ENCODE data around the gene SLC46A1. TPM values are rescaled to one million over a fixed set of nuclear protein-coding genes. Genes with fewer than 3 reads are reported as not detected.

Gene SLC46A1
- total and polyA plus RNA-seq, 2 of the 13 experiments (the other 11 are each of a cell fraction or from before 2014, with no cell fraction given) = 19.6 to 22.6 TPM

DNA sequence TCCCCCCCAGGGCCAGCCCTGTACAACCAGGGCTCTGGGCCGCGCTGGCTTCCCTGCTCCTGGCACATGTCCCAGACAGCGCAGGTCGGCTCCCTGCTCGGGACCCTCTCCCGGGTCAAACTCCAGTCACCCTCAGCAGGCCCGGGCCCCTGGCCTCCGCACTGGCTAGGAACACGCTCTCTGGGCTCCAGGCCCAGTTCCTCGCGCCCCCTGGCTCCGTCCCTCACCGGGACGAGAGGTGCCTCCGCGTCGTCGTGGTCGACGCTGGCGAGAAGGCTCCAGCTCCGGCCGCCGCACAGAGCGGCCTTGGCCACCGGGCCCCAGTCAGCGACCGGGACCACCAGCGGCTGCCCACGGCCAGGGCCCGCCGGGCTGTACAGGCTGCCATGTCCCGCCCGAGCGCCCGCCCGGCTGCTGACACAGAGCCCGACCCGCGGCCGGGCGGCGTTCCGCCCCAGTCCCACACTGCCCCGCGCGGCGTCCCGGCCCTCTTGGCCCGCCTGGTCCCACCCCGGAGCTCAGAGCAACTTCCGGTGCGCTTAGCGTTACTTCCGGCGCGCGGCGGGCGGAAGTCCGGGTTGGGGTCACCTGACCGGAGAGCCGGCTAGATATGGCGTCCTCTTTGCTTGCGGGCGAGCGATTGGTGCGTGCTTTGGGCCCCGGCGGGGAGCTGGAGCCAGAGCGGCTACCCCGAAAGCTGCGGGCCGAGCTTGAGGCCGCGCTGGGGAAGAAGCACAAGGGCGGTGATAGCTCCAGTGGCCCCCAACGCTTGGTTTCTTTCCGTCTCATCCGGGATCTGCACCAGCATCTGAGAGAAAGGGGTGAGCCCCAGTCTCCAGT lies 48.7 kb downstream of the SLC46A1 start, which contains the start of gene POLDIP2 (continued):
- TF ChIP-seq ZNF687 (CRISPR knock-in tag; IDR thresholded peaks at IDR 0.05) (peak; percentile 88), ZNF264 (CRISPR knock-in tag; IDR thresholded peaks at IDR 0.05) (peak; percentile 22; the same call in 1 of the 2 replicates), ZNF205 (CRISPR knock-in tag; IDR thresholded peaks at IDR 0.05) (peak; percentile 84), TAF15 (IDR thresholded peaks at IDR 0.05; ENCODE audit: low read depth, low read length, poor library complexity, severe bottlenecking) (peak; percentile 37), FOXO1 (CRISPR knock-in tag; IDR thresholded peaks at IDR 0.05) (peak; percentile 76), ZNF883 (CRISPR knock-in tag; IDR thresholded peaks at IDR 0.05; ENCODE audit: not compliant biosample characterization) (peak; percentile 26), TCF12 (IDR thresholded peaks at IDR 0.05) (no peak), TCF12 (CRISPR knock-in tag; IDR thresholded peaks at IDR 0.05) (peak; percentile 50; the same call in 1 of the 2 replicates), UBTF (CRISPR knock-in tag; IDR thresholded peaks at IDR 0.05) (peak; percentile 70), SAP130 (CRISPR knock-in tag; IDR thresholded peaks at IDR 0.05; ENCODE audit: low read depth) (peak; percentile 97), HNF4G (IDR thresholded peaks at IDR 0.05; ENCODE audit: borderline replicate concordance, low read depth, low read length) (no peak), HNF4G (CRISPR knock-in tag; IDR thresholded peaks at IDR 0.05; ENCODE audit: borderline replicate concordance, low read depth) (peak; percentile 78), KAT8 (CRISPR knock-in tag; IDR thresholded peaks at IDR 0.05) (peak; percentile 100)
- TF ChIP-seq, protein P1, sequence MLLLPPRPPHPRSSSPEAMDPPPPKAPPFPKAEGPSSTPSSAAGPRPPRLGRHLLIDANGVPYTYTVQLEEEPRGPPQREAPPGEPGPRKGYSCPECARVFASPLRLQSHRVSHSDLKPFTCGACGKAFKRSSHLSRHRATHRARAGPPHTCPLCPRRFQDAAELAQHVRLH (CRISPR knock-in tag; IDR thresholded peaks at IDR 0.05; ENCODE audit: borderline replicate concordance, low read depth) = peak; percentile 91
- TF ChIP-seq, protein P2, sequence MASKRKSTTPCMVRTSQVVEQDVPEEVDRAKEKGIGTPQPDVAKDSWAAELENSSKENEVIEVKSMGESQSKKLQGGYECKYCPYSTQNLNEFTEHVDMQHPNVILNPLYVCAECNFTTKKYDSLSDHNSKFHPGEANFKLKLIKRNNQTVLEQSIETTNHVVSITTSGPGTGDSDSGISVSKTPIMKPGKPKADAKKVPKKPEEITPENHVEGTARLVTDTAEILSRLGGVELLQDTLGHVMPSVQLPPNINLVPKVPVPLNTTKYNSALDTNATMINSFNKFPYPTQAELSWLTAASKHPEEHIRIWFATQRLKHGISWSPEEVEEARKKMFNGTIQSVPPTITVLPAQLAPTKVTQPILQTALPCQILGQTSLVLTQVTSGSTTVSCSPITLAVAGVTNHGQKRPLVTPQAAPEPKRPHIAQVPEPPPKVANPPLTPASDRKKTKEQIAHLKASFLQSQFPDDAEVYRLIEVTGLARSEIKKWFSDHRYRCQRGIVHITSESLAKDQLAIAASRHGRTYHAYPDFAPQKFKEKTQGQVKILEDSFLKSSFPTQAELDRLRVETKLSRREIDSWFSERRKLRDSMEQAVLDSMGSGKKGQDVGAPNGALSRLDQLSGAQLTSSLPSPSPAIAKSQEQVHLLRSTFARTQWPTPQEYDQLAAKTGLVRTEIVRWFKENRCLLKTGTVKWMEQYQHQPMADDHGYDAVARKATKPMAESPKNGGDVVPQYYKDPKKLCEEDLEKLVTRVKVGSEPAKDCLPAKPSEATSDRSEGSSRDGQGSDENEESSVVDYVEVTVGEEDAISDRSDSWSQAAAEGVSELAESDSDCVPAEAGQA (IDR thresholded peaks at IDR 0.05; ENCODE audit: low read depth) = peak; percentile 80
- TF ChIP-seq, protein P2 (CRISPR knock-in tag; IDR thresholded peaks at IDR 0.05; ENCODE audit: borderline replicate concordance) = peak; percentile 33; the same call in 1 of the 2 replicates
